NCI-H146 treated with DMSO at 0.1 percent for 48 hours (cell line): ENCODE data around the gene DOK1.
A peak's percentile ranks its signal among the peaks of the same experiment; 100 is the strongest.

Source experiments
- DNase-seq: peaks from one replicate; lab custom pipeline; 2025; ENCODE audit not compliant: unreplicated experiment; lab: John Stamatoyannopoulos, UW

DOK1 gene

DNA sequence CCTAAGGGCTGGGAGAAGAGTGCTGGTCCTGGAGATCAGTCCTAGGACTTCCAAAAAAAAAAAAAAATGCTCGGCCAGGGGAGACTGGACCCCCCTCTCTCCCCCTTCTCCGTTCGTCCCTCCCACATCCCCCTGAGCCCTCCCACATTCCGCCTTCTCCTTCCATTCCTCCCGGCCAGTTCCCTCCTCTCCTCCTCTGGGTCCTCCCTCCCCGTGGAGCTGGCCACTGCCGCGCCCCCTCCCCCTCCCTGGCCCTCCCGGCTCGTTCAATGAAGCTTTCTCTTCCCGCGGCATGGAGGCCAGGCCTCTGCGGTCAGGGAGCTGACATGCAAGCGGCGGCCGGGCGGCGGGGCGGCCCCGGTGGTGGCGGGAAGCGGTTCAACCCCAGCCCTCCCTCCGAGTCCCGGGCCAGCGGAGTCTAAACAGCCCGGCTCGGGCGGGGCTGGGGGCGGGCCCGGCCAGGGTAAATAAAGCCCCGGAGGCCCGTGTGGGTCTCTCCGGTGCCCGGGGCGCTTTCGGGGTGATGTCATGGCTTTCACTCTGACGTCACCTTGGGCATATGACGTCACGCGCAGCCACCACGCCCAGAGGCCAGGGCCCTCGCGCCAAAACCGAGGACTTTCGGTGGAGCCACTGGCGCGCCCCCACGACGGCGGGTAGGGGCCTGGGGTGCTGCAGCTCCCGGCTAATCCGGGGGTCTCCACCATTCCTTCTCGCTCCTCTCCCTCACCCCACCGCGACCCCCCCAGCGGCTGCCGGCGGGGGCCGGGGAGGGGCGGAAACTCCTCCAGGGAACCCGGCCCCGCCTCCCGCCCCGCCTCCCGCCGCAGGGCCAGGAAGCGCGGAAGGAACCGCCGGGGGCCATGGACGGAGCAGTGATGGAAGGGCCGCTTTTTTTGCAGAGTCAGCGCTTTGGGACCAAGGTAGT, at the start of gene DOK1, which contains the start of gene LOXL3:
DOK1 (plus strand) TSS at position 829 of the 928 bp plus-strand sequence; CDS start at position 864, 35 bp downstream.
LOXL3 (minus strand) TSS at position 51 of the 928 bp plus-strand sequence. CDS start 1,308 bp downstream, outside the sequence.
- DNase-seq: peak; percentile 71

DNA sequence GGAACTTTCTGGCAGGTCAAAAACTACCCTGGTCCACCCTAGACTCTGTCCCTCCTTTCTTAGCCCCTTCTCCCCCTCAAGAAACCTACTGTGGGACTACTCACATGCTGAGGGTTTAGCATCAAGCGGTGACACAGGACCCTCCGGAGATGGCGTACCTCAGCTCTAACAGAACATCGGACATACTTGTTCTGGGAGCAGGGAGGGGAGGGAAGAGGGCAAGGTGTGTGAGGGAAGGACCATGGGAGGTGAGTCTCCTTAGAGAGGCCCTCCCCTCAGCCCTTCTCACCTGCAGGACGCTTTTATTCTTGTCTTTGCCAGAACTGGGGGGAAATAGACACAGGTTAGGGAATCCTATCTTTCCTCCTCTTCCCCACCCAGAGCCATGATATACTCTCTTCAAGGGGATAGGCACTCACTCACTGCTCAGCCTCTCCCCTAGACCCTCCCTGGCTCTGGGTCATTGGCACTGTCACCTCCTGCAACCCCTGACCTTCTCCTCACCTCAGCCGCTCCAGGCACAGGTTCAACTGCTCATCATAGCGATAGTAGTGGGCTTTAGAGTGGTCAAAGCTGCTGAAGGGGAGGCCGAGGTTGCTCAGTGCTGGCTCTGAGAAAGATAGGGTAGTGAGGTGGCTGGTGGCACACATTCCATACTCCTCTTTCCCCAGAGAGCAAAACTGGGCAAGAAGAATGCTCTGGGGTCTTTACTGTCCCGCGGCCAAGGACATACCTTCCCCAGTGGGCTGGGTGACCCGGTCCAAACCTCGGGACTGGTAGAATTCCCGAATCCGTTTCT, 48.9 kb upstream of the DOK1 start:
- no peak for DNase-seq

DNA sequence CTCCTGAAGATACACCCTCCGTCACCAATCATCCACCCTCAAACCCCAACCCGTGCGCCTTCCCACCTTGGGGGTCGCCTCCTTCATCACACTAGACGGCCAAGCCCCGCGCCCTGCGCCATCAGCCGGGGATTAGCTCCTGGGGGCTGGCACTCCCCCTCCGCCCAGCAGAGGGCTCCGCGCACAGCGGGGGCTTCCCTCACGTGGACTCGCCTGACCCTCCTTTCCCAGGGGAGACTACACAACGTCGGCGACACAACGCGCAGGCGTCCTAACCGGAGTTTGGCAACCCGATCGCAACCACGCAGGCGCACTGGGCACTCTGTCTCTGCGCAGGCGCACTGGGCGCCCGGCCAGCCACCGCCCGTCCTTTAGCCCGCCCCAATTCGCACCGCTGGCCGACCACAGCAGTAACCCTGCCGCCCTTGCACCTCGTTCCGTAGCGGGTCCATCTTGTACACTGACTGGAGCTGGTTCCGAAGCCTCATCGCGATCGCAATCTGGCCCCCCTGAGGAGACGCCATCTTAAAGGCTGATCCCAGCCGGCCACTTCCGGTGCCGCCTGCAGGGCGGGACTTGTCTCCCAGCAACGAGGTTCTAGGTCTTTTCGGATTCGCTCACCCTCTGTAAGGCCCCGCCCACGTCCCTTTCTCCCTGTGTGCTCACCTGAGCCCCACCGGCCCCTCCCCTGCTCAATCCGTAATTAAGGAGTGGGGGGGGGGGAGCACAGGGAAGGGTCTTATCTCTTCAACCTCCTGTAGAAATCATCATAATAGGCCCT, 47.2 kb upstream of the DOK1 start, which contains the start of gene PCGF1:
PCGF1 (minus strand) TSS at position 551 of the 781 bp plus-strand sequence; CDS start at position 524, 27 bp downstream.
- peak; percentile 96 for DNase-seq

DNA sequence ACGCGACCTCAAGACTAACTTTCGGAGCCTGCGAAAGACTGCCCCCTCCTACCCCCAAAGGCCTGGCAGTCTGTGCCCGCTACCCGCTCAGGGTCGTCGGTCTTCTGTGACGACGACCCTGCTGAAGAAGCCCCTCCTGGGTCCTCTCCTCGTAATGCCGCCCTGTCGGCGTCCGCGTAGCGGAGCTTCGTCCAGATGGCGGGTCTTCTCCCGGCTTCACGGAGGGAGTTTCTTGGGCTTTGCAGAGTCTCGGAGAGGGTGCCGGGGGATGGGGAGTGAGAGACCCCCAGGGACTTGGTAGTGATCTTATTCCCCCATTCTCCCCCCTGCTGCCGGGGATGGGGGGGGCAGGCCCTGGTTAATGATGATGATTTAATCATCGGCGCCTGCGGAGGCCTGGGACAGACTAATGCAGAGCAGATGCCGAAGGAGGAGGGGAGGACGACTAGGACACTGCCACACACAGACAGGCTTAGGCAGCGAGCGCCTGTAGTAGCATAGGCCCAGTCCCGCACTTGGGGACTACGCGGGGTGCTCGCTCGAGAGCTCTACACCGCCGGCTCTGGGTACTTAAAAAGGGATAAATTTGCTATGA, 46.5 kb upstream of the DOK1 start:
- peak; percentile 61 for DNase-seq

DNA sequence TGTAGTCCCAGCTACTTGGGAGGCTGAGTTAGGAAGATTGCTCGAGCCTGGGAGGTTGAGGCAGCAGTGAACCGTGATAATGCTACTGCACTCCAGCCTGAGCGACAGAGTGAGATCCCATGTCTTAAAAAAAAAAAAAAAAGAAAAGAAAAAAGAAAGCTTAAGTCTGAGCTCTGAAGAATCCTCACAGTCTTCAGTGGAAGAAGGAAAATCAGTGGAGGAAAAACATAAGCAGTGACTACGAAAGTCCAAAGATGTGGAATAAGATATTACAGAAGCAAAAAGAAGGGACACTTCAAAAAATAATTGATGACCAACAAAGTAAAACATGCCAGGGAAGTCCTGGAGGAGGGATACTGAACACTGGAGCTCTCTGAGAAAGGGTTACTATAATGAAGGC, 44.2 kb upstream of the DOK1 start:
- no peak for DNase-seq

DNA sequence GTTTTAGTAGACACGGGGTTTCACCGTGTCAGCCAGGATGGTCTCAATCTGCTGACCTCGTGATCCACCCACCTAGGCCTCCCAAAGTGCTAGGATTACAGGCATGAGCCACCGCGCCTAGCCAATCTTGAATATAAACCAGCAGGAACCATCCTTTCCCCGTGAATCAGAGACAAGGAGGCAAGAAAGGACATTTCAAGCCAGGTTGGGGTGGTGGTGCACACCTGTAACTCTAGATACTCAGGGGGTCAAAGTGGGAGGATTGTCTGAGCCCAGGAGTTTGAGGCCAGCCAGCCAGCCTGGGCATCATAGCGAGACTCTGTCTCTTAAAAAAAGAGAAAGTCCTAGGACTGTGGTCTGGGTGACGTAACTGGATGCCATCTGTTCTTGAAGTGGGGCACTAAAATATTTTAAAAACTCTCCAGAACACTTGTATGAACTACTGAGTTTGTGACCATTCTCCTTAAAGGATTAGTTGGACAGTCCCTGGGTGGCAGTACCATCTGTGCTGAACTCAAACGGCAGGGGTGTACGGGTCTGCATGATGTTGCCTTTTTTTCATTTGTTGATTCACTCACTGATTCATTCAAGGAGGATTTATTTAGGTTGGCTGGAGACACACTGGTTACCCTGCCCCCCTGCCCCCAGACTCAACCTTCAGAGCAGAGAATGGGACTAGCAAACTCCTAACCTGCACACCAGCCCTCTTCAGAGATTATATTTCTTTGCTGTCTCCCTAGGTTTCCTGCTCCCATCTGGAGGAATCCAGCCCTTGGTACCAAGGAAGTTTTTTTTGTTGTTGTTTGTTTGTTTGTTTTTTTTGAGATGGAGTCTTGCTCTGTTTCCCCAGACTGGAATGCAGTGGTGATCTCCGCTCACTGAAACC, 43.2 kb upstream of the DOK1 start:
- no peak for DNase-seq

DNA sequence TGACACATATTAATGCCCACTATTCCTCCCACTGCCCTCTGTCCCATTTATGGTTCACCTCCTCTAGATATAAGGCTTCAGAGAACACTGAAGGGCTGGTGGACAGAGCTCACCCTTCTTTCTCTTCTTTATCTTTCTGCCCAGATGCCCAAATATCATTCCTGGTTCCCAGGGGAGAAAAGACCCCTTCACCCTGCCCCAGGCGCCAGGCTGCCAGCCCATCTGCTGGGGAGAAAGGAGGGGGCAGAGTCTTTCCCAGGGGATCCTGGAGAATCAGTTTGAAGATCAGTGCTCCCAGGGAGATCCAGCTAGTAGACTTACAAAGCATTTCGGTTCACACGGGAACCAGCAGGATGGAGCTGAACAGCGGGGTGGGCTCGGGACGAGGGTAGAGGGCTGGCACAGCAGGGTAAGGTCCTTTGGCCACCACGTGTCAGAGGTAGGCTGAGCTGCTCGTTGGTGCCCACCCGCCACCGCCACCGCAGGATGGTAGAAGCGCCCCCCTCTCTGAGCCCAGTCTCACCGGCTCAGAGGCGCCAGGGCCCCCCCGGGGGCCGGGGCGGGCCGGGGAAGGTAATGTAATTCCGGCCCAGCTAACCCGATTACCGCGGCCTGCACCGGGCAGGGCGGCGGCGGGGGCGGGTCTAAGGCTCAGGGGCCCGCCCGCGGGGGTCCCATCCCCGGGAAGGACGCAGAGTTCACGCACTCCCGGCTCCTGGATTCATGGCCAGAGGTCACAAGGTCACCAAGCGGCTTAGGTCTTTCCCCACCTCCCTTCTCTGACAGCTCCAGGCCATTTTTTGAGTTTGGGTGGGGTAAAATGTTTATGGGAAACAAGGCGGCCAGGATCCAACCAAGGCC, 41.5 kb upstream of the DOK1 start:
- peak; percentile 12 for DNase-seq

DNA sequence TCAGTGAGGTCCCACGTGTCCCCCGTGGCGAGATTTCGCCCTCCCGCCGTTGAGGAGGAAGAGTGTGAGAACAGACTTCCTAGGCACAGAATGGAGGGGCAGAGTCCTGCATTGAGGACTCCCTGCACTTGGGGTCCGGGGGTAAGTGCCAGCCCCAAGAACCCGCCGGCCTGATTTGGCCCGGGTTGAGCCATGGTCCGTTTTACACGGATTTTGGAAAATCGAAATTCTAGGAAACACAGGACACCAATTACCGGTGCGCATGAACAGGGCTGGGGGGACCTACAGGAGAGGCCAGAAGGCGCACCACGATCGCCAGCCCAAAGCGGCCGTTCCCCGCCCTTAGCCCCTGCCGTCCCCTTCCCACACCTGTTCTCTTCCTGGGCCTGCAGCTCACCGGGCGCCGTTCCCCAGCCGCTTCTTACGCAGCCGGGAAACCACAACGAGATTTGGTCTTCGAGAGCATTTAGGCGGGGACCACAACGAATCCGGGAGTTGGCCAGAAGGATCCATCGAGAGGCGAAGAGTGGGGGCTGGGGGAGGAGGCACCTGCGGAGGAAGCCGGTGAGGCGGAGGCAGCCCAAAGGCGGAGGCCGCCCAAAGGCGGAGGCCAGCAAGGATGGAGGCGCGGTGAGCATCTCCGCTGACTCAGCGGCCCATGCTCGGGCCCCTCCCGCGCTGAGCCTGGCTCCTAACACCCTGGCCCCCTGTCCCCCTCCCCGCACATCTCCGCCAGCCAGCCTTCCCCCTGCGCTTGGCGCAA, 40.7 kb upstream of the DOK1 start:
- peak; percentile 29 for DNase-seq

DNA sequence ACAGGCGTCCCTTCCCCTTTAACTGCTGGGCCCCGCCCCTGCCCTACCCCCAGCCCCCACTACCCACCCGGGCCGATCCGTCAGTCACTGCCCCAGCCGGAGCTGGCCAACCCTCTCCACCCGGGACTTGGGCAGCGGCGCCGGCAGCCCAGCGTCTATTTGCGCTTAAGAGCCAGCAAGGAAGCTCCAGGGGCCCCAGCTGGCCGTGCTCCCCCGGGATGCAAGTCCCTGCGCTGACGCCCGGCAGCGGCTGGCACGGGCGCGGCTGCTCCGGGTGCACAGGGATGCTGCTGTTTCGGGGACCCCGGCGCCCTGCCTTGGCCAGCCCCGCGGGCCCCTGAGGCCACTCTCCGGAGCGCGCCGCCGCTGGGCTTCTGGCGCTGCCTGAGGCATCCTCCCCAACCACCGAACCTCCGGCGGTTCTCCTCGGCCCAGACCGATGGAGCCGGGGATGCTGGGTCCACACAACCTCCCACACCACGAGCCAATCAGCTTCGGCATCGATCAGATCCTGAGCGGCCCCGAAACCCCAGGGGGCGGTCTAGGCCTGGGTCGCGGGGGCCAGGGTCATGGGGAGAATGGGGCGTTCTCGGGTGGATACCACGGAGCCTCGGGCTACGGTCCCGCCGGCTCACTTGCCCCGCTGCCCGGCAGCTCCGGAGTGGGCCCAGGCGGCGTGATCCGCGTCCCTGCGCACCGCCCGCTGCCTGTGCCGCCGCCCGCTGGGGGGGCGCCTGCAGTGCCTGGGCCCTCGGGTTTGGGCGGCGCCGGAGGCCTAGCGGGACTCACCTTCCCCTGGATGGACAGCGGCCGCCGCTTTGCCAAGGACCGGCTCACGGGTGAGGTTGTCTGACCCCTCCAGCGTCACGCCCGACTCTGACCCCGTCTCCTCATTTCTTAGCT, 39.9 kb upstream of the DOK1 start, which contains the start of gene TLX2:
TLX2 (plus strand) TSS at position 83 of the 903 bp plus-strand sequence; CDS start at position 440, 357 bp downstream.
- no peak for DNase-seq

DNA sequence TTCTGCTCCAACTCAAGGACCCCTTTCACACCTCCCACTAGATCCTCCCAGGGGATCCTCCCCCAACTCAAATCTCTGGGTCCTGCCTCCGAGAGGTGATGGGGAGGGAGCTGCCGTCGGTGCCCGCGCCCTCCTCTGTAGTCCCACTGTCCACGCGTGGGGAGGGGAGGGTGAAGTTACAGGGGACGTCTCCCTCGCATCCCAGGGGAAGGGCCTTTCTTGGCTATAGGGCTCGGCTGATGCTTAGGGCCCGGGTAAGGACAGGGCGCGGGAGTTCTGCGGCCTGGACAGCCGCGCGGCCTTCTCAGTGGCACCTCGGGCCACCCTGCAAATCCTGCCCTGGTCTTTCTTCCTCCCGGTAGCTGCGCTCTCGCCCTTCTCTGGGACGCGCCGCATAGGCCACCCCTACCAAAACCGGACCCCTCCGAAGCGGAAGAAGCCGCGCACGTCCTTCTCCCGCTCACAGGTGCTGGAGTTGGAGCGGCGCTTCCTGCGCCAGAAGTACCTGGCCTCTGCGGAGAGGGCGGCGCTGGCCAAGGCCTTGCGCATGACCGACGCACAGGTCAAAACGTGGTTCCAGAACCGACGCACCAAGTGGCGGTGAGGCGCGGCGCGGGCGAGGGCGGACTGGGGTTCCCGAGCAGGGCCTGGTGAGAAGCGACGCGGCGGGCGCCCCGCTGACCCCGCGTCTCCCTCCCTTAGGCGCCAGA, 39.1 kb upstream of the DOK1 start:
- DNase-seq: no peak

DNA sequence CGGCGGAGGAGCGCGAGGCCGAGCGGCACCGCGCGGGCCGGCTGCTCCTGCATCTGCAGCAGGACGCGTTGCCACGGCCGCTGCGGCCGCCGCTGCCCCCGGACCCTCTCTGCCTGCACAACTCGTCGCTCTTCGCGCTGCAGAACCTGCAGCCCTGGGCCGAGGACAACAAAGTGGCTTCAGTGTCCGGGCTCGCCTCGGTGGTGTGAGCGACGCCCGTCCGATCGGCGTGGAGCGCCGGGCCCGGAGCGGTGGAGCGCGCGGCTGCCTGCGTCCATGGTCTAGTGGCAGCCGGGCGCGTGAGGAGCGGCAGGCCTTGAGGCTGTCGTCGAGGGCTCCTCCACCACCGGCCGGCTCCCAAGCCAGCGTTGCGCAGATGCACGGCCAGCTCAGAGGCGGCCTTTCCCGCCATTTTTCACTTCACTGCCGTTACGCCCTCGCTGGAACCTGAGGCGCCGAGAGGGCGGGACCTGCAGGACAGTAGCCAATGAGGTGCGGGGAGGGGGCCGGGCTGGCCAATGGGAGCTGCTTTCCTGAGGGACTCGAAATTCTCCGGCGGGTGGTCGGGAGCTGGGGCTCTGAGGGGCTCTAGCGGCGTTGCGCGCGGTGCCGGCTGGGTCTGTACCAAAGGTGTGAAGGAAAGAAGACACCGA, 38.4 kb upstream of the DOK1 start:
- DNase-seq: no peak

DNA sequence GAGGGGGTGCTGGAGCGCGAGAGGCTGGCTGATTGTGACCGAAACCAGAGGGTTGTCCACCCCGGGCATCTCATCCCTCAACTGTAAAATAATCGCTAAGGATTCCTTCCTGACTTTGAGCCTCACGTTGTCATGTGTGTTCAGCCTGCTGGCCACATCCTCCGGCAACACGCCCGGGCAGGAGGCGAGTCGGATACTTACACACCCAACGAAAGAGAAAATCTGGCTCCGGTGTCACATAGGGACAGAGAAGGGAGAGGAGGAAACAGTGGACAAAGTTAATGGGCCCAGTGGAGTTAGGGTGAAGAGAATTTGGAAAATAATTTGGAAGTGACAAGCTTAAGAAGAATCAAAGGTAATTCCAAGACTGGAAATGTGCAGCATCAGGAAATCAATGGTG, 37.9 kb upstream of the DOK1 start:
- no peak for DNase-seq

DNA sequence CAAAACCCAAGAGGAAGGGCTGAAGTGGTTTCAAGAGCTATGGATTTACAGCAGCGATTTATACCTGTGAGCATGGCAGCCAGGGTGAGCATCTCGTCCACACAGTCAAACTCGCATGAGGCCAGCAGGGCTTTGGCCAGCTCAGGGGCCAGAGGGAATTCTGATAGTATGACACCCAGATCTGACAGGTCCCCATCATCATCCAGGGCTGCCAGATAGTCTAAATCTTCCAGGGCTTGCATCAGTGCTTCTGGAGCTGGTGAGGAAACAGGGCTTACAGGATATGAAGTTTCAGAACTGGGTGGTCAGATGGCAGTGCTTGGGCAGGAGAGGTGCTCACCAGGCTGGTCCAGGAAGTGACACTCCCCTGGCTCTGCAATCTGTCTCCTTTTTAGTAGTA, 32.0 kb upstream of the DOK1 start:
- no peak for DNase-seq

DNA sequence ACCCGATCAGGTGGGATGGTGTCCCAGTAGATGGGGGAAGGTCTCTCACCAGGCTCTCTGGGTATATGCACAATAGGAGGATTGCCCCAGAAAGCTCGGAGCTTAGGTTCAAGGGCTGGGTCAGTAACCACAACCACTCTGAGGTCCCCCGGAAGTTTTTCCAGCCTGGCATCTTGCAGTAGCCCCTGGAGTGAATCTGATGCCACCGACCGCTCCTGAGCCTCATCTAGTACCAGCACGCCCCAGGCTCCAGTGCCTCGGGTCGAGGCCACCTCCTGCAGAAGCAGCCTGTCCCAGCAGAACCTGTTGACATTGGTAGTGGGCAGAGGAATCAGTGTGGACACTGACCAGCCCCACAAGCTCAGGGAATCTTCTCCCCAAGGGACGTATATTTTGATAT, 30.5 kb upstream of the DOK1 start:
- no peak for DNase-seq

DNA sequence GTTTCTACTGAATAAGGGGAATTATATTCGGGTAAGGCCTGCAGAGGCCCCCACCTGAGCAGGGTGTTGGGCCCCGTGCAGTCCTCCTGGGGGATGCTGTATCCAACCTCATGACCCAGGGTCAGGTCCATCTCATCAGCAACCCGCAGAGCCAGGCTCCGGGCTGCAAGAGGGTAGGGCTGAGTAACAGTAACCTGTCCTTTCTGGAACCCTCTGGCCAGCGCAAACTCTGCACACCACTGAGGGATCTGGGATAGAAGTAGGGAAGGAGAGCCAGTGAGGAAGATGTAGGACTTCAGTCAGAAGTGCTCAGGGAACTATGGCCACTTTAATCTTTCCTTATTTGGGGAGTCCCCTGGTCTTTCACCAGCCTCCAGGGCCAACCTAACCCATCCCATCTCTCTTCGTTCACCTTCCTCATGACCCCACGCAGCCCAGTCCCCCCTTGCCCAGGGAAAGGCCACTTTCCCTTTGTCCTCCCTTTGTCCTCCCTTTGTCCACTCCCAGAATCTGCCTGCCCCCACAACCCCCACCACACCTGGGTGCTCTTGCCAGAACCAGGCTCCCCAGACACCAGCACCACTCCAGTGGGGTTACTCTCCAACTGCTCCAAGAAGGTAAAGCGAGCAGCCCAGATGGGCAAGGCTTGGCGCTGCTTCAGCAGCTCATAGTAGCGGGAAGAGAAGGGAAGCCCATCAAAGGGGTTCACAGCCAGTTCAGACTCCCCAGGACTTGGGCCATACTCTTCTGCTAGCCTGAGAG, 29.4 kb upstream of the DOK1 start:
- no peak for DNase-seq
